Hippocampal formation (tissue), 2 donors: ENCODE data around the gene SRSF10.
"Not testable (repeated sequence)": the region's sequence is repeated elsewhere in the genome, so short reads cannot be mapped to it uniquely, and the experiment has no call there.

Experiments used
- DNase-seq, 2 donors: peaks; one replicate each; lab custom pipeline; 2025; lab: John Stamatoyannopoulos, UW

The SRSF10 gene

DNA sequence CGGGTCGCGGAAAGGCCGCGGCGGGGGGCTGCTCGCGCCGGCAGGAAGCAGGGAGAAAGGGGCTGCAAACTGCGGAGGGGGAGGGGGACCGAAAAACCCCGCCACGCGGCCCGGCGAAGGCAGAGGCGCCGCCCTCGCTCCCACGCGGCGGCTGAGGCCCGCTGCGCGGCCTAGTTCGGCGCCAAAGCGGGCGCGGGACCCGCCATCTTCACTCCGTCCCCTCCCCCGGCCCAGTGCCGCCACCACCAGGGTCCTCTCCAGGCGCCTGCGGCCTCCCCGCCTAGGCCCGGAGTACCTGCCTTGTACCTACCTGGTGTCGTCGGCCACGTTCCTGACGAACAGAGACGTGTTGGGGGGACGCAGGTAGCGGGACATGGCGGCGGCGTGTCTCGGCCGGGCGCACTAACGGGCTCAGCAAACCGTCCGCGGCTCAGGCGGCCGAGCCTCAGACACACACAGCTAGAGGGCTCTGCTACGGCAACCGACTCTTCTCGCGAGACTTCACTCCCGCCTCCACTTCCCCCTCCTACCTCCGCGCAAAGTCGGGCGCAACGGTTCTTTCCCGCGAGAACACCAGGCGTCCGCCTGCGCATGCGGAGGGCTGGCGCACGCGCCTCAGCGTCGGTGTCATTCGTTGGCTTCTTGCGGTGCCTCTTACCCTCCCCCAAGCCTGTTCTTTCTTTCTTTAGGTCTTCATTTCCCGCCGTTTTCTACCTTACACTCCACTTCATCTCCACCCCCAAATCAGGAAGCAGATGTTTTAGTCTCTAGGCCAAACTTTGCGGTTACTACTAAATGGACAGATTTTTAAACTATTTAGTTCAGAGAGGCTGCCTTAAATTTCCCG lies at the start of gene SRSF10:
Gene SRSF10, minus strand, starts transcription at position 447 of the 847 bp plus-strand sequence. Its CDS starts 72 bp downstream, at position 375.
- peak; percentile 97 to 98 for DNase-seq

- peak in 1 of 2 donors; percentile 49 for DNase-seq
Observed at GRCh38 chr1:24027838-24028468, 47.8 kb upstream of the SRSF10 start.

- DNase-seq = no peak
Observed at GRCh38 chr1:24022581-24023361, 42.6 kb upstream of the SRSF10 start.

DNA sequence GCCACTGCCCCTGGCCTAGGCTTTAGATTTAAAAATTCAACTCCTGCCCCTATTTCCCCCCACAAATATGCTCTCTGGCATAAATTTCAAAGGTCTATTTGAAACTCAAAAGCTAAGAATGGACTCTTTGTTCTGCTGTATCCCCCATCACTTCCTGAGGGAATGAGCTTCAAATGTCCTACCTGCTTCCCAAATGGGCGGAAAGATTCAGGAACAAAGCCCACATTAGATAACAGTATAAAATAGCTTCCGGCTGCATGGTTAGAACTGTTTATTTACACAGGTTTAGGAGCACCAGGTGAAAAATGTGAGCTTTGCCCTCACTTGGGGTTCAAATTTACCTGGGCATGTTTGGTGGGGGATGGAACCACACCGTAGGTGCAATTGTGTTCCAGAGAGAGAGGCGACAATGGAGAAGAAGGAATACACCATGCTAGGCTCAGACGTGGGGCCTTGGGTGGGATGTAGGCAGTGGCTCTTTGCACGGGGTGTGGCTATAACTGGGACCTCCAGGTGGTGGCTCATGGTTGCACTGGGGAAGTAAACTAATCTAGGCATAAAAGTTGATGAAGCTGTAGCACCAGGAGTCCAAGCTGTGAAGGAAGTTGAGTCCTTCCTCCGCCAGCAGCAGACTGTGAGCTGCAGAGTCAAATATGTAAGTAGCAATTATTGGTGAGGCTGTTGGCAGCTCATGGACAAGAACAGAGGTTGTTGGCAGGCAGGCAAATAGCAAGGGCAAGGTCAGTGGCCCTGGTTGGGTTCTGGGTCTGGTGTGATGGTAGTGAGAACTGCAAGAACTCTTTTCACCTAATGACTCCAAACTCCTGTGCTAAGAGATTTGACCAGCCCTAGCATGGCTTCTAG lies 41.5 kb upstream of the SRSF10 start:
- DNase-seq = no peak

DNA sequence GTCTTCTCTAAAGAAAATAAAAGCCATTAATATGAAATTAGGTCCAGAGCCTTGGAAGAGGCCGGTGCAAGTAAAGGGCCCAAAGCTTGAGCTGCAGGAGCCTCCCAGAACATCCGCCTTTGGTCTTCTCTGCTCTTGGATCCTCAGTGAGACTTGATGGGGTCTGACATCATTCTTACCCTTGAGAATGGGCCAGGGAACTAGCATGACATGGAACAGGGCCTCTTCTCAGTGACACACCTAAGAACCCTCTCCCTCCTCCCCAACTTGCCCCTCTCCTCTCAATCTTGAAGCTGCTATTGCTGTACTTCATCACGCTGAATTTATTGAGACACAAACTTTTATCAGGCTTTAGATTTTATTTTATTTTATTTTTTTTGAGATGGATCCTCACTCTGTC lies 40.3 kb upstream of the SRSF10 start:
- no peak for DNase-seq

DNA sequence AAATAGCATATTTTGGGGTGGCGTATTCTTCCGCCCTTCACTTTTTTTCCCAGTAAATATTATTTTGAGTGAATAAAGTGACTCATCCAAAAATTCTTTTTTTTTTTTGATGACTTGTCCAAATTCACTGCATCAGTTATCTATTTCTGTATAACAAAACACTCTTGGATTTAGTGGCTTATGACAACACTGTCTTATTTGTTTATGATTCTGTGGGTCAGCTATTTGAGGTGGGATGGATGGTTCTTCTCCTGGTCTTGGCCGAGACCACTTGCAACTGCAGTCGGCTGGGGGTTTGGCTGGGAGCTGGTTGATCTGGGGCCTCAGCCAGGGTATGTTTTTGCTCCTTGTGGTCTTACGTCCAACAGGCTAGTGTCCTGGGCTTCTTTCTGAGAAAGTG lies 39.9 kb upstream of the SRSF10 start:
- no peak for DNase-seq

DNA sequence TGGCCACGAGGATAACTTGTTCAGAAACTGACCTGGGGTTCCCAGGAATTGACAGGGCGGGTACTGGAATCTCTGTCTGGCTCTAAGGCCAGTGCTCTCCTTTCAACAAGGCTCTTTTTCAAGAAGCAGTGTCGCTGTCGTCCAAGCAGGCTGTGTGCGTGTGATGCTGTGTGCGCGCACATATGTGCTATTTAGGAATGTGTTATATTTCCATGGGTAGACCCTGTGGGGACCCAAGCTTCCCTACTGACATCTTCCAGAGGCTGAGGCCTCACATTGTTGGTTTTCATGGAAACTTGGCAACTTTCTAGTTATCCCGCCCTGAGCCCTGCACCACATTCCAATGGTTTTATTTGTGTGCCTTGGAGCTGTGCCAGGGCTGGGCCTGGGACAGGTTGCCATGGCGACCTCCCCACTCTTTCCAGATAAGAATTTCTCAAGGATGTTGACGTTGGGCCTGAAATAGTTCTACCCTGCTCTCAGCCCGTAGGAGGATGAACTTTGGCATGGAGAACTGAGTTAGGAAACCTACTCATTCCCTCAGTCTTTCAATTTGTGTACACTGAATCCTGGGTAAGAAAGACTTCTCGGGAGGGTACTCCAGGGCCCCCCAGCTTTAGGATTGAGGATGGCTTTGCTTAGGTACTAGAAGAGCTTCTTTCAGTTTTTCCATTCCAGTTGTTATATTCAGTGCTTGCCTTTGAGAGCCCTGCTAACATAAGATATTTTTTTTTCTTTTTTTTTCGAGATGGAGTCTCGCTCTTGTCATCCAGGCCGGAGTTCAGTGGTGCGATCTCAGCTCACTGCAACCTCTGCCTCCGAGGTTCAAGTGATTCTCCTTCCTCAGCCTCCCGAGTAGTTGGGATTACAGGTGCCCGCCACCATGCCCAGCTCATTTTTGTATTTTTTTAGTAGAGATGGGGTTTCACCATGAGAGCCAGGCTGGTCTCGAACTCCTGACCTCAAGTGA lies 38.8 kb upstream of the SRSF10 start:
- DNase-seq = peak; percentile 37 to 48

- no peak for DNase-seq
Observed at GRCh38 chr1:24015221-24016210, 35.4 kb upstream of the SRSF10 start.

DNA sequence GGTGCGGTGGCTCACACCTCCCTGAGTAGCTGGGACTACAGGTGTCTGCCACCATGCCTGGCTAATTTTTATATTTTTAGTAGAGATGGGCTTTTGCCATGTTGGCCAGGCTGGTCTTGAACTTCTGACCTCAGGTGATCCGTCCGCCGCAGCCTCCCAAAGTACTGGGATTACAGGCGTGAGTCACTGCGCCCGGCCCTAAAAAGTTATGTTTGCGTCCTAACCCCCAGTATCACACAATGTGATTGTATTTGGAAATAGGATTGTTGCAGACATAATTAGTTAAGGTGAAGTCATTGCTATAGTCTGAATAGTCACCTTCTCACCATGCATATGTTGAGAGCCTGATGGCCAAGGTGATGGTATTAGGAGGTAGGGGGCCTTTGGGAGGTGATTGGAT lies 32.8 kb upstream of the SRSF10 start:
- not testable (repeated sequence) for DNase-seq

DNA sequence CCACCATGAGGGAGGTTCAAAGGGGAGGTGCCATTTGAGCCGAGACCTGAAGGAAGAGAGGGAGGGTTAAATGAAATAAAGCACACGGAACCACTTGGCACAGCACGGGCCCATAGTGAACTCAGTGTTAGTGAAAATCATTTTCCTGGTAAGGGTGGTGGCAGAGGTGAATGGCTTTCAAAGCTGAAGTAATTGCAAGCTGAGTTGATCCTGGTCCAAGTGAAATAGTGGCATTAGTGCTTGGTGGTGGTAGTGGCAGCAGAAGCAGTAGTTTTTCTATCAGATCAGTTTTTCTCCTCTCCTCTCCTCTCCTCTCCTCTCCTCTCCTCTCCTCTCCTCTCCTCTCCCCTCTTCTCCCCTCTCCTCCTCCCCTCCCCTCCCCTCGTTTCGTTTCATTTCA lies 30.5 kb upstream of the SRSF10 start:
- no peak for DNase-seq

DNA sequence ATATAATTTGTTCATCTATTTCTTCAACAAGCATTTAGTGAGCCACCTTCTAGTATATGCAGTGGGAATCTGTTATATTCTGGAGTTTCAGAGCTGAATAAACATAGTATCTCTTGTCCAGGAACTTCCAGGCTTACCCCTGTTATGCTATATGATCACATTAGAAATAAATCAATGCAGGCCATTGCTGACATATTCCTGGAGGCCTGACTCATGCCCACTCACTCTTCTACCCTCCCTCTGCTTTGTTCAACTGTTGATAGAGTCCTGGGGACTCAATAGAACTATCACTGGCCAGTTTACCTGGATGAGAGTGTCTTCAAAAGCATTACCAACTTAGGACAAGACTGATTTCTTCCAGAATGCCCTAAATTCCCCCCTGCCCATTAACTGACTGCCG lies 29.3 kb upstream of the SRSF10 start:
- DNase-seq = no peak

DNA sequence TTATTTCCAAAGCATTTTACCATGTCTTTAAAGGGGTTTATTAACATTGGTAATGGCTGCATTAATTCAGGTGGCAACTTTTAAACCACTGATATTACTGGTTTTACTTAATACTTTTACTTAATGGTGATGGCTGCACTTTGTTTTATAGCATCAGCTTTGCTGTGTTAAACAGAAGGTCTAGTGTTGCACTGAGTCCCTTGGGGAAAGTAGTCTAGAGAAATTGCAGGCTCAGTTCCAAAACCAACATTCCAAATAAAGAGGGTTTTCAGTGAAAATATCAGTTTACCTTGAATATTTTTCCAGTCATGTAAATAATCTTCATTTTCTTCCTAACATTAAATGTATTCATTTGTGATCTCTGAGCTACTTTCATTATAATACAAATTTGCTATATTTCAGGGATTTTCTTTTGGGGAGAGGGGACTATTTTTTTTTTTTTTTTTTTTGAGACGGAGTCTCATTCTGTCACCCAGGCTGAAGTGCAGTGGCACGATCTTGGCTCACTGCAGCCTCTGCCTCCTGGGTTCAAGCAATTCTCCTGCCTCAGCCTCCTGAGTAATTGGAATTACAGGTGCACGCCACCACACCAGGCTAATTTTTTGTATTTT lies 28.6 kb upstream of the SRSF10 start:
- not testable (repeated sequence) for DNase-seq

DNA sequence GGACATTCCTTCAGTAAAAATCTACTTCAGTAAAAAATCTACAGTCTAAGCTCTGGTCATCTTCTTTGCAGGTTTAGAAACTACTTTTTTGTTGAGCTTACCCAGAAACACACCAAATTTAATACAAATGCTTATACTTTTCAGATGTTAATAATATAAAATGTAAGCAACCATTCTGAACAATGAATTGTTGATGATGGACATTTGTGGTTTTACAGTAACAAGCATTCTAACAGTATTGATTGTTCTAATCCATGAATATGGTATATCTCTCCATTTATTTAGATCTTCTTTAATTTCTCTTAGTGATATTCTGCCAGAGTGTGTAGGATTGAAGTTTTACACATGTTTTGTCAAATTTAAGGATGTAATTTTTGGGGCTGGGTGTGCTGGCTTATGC lies 27.0 kb upstream of the SRSF10 start:
- DNase-seq = no peak

- DNase-seq = no peak
Observed at GRCh38 chr1:24005163-24005562, 25.0 kb upstream of the SRSF10 start.

DNA sequence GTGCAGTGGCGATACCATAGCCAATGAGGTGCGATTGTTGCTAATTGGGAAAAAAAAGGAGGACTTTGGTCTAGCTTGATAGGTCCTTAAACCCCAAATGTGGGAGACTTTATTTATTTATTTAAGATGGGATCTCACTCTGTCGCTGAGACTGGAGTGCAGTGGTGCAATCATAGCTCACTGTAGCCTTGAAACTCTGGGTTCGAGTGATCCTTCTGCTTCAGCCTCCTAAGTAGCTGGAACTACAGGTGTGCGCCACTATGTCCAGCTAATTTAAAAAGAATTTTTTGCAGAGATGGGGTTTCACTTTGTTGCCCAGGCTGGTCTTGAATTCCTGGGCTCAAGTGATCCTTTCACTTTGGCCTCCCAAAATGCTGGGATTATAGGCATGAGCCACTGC lies 24.0 kb upstream of the SRSF10 start:
- no peak for DNase-seq

DNA sequence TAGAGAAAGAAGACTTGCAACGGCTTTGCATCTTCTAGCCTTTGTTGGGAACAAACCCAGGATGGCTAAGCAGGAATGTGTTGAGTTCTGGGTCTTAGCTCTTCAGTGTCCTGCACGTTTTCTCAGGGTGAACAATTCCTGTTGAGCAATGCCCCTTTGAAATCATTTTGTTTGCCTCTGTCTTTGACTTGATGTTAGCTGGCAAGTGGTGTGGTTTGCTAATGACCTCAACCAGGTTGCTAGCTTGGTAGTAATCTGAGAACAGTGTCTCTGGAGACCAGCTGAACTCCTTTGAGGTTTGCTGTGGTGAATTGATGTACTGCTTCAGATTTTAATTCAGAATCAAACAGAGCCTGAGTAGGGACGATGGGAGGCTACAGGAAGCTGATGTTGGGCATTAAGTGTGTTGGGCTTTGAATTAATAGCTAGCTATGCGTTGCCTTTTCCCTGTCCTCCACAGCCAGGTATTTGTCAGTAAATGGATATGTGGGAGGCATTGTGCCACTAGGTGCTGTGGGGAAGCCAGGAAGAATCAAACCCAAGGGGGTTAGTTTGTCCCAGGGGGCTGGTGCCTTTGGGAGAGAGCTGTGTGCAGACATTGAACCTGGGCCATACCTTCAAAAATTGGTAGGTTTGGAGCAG lies 23.3 kb upstream of the SRSF10 start:
- DNase-seq = no peak

DNA sequence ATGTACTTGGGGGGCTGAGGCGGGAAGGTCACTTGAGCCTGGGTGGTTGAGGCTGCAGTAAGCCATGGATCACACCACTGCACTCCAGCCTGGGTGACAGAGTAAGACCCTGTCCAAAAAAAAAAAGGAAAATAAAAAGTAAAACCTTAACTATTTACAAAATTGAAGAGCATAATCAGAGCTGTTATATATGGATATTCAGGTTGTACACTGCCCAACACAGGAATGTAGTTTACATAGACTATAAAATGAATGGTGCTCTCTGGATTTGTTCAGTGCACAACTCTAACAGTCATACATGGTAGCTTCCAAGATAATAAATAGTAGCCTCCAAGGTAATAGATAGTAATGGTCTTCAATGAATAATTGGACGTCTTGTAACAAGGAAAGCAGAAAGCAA lies 22.6 kb upstream of the SRSF10 start:
- no peak for DNase-seq

GRCh38 chr1:23999156-23999671 lies 19.1 kb upstream of the SRSF10 start:
- DNase-seq = no peak
